GM21360 (cell line): ENCODE results near the gene NR2C2.

Source experiments
- ATAC-seq: cut with Tn5 transposase; IDR thresholded peaks from one replicate; pipeline ENCODE4 v1.9.1; 2021; ENCODE audit warnings: mild to moderate bottlenecking, moderate library complexity; ENCODE audit not compliant: unreplicated experiment

NR2C2 gene

DNA sequence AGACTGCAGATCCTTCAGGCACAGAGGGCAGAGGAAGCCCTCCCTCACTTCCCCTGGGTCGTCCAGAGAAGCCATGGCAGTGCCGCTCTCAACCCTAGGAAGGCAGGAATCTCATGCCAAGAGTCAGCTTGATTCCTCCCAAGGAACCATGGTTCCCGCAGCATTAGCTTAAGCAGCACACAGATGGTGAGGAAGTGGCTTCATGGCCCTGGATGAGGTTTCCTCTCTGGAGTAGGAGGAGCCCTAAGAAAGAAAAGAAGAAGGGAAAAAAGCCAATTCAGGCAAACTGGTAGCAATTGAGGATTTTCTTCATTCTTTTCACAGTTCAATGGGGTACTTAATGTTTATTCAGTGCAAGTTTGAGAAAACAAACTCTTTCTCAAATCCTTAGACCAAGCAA lies 148.7 kb downstream of the NR2C2 start:
- no peak for ATAC-seq

DNA sequence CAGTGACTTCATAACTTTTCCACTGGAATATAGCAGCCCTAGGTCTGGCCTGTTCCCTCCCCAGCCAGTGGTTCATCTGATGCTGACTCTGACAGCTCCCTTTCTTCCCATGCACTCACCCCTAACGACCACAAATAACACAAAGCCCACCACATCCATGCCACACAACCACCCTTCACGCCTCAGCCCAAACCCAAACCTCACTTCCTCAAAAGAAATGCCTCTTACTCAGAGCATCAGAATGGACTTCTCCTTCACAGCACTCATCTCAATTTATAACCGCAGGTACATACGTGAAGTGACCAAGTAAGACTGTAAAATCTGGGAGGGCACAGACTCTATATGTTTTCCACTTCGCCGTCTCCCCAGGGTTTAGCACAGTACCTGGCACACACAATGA lies 150.5 kb downstream of the NR2C2 start:
- no peak for ATAC-seq
